SK-N-SH (cell line): ENCODE measurements around the gene FMR1NB. TPM values are rescaled to one million over a fixed set of nuclear protein-coding genes. Genes with fewer than 3 reads are reported as not detected.
A peak's percentile ranks its signal among the peaks of the same experiment; 100 is the strongest.

Experiments
- CTCF ChIA-PET: fragments of 300-600, 350-600 bp; formaldehyde crosslinking; extraction: SDS; loops from one replicate; lab custom pipeline; 2021; lab: Yijun Ruan, JAX
- POLR2A ChIA-PET: fragments of 350-600 bp; sonication (Branson Sonifier 250); formaldehyde crosslinking; extraction: SDS; loops from one replicate; lab custom pipeline; 2020; ENCODE audit warnings: antibody characterized with exemption, inconsistent platforms; lab: Yijun Ruan, JAX
- DNase-seq: peaks from one replicate; pipeline ENCODE4 v3.0.0; 2012
- H2AFZ ChIP-seq: fragments of 200-600 bp; sonication (generic); 2 replicates; pipeline ENCODE4 v1.8.1; 2016; ENCODE audit warnings: antibody characterized with exemption, mild to moderate bottlenecking, low read depth
- H3F3A ChIP-seq: fragments of 200-600 bp; sonication (generic); replicated peaks from 2 replicates; pipeline ENCODE3; 2016; ENCODE audit warnings: antibody characterized with exemption, mild to moderate bottlenecking; ENCODE audit not compliant: insufficient read depth
- H3K27ac ChIP-seq, 2 experiments: fragments of 200-500 bp in 1 of 2; fragments of 200-600 bp in 1 of 2; sonication (Bioruptor generic) in 1 of 2; sonication (generic), shearing (Covaris generic) in 1 of 2; 2 replicates each; pipeline versions ENCODE4 v1.5.1 to v1.6.1; 2014 to 2016; ENCODE audit warnings: low read depth in 2 of 2, inconsistent platforms in 1 of 2, low read length in 1 of 2, mild to moderate bottlenecking in 1 of 2, mixed read lengths in 1 of 2
- H3K27me3 ChIP-seq: fragments of 200-600 bp; sonication (generic), shearing (Covaris generic); 2 replicates; pipeline ENCODE4 v1.6.1; 2016; ENCODE audit warnings: mixed run types; ENCODE audit not compliant: insufficient read depth
- H3K36me3 ChIP-seq, 2 experiments: fragments of 200-500 bp in 1 of 2; fragments of 200-600 bp in 1 of 2; sonication (Bioruptor generic) in 1 of 2; sonication (generic) in 1 of 2; replicated peaks in 1 of 2; 2 replicates each; pipeline versions ENCODE3 to v1.5.1; 2014 to 2016; ENCODE audit warnings: low read length in 1 of 2, mild to moderate bottlenecking in 1 of 2; ENCODE audit not compliant: insufficient read depth in 2 of 2, control insufficient read depth in 1 of 2
- H3K4me1 ChIP-seq, 2 experiments: fragments of 200-500 bp in 1 of 2; fragments of 200-600 bp in 1 of 2; sonication (Bioruptor generic) in 1 of 2; sonication (generic), shearing (Covaris generic) in 1 of 2; 2 replicates each; pipeline versions ENCODE4 v1.5.1 to v1.6.1; 2014 to 2016; ENCODE audit warnings: low read depth in 1 of 2, low read length in 1 of 2, mixed run types in 1 of 2; ENCODE audit not compliant: insufficient read depth in 2 of 2, control insufficient read depth in 1 of 2
- H3K4me2 ChIP-seq: fragments of 200-600 bp; sonication (generic), shearing (Covaris generic); 2 replicates; pipeline ENCODE4 v1.6.1; 2017; ENCODE audit warnings: mixed run types
- H3K4me3 ChIP-seq, 2 experiments: fragments of 200-500 bp in 1 of 2; fragments of 200-600 bp in 1 of 2; sonication (Bioruptor generic) in 1 of 2; sonication (generic), shearing (Covaris generic) in 1 of 2; 2 replicates each; pipeline versions ENCODE4 v1.5.1 to v1.8.1; 2014 to 2016; ENCODE audit warnings: low read depth in 2 of 2, inconsistent platforms in 1 of 2, low read length in 1 of 2, mild to moderate bottlenecking in 1 of 2, mixed read lengths in 1 of 2, moderate library complexity in 1 of 2
- H3K79me2 ChIP-seq: fragments of 200-600 bp; sonication (generic); 2 replicates; pipeline ENCODE4 v1.8.1; 2017; ENCODE audit warnings: mild to moderate bottlenecking; ENCODE audit not compliant: insufficient read depth
- H3K9ac ChIP-seq: fragments of 200-600 bp; sonication (generic); 2 replicates; pipeline ENCODE4 v1.6.1; 2017; ENCODE audit warnings: mixed run types
- H3K9me2 ChIP-seq: fragments of 200-600 bp; sonication (generic); 2 replicates; pipeline ENCODE4 v1.6.1; 2017; ENCODE audit warnings: mixed run types
- H3K9me3 ChIP-seq: fragments of 200-600 bp; sonication (generic); 2 replicates; pipeline ENCODE4 v1.6.1; 2017; ENCODE audit warnings: mixed run types, mild to moderate bottlenecking, moderate library complexity
- H4K20me1 ChIP-seq: fragments of 200-600 bp; sonication (generic); 2 replicates; pipeline ENCODE4 v1.6.1; 2017; ENCODE audit warnings: mild to moderate bottlenecking, mixed run types; ENCODE audit not compliant: insufficient read depth
- CHD2 ChIP-seq: fragments of 150-350 bp; IDR thresholded peaks from 2 replicates; pipeline ENCODE4 v1.6.1; 2018; ENCODE audit warnings: low read length; ENCODE audit not compliant: partially characterized antibody
- ELF1 ChIP-seq: IDR thresholded peaks from 2 replicates; pipeline ENCODE4 v1.4.0; 2012
- GATA2 ChIP-seq: sonication (generic); formaldehyde crosslinking; IDR thresholded peaks from 2 replicates; pipeline ENCODE4 v1.5.0; 2020; ENCODE audit warnings: mild to moderate bottlenecking, missing genetic modification reagents
- NFIC ChIP-seq: IDR thresholded peaks from 2 replicates; pipeline ENCODE4 v1.4.0; 2012; ENCODE audit warnings: borderline replicate concordance
- NRF1 ChIP-seq: IDR thresholded peaks from 2 replicates; pipeline ENCODE4 v1.6.1; 2012; ENCODE audit warnings: low read depth, mild to moderate bottlenecking, low read length
- RAD21 ChIP-seq: IDR thresholded peaks from 2 replicates; pipeline ENCODE4 v1.6.1; 2012; ENCODE audit warnings: mild to moderate bottlenecking, low read length
- RXRA ChIP-seq: IDR thresholded peaks from 2 replicates; pipeline ENCODE4 v1.4.0; 2012; ENCODE audit warnings: low read depth, mild to moderate bottlenecking, borderline replicate concordance
- YY1 ChIP-seq: IDR thresholded peaks from 2 replicates; pipeline ENCODE4 v1.4.0; 2012; ENCODE audit warnings: low read depth, mild to moderate bottlenecking
- WGBS: methylation state at CpG from one replicate; pipeline ENCODE4 v1.1.6; 2017; ENCODE audit warnings: low lambda C conversion rate; 5-methylcytosine and 5-hydroxymethylcytosine counted together
- polyA plus RNA-seq, 3 experiments: library from polyadenylated mRNA; depleted of rRNA; stranded (reverse); fragments of >200 nt; gene quantifications; 2 replicates each; pipeline ENCODE4 v1.2.3, GENCODE V29; 2012
- TF ChIP-seq, protein P1 (sequence below): IDR thresholded peaks from 2 replicates; pipeline ENCODE4 v1.4.0; 2012; ENCODE audit warnings: low read depth, borderline replicate concordance
- TF ChIP-seq, protein P2 (sequence below): fragments of 150-350 bp; IDR thresholded peaks from 2 replicates; pipeline ENCODE4 v1.6.1; 2016; ENCODE audit warnings: mild to moderate bottlenecking, low read depth, low read length

Gene FMR1NB, protein sequence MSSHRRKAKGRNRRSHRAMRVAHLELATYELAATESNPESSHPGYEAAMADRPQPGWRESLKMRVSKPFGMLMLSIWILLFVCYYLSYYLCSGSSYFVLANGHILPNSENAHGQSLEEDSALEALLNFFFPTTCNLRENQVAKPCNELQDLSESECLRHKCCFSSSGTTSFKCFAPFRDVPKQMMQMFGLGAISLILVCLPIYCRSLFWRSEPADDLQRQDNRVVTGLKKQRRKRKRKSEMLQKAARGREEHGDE
- not detected in 2 replicates for polyA plus RNA-seq (2012; rRNA removed)
- not detected in 2 replicates for polyA plus RNA-seq (2012; cell fraction: cytosol; rRNA removed)
- polyA plus RNA-seq (2012; cell fraction: nucleus; rRNA removed), result 0.06 TPM in 1 of 2 replicates, not detected in the other

- DNase-seq, result peak; percentile 11
- no peaks in the 10 kb centered on the region for H3K79me2 ChIP-seq
- no peaks in the 10 kb centered on the region for H3K9me3 ChIP-seq
- no peaks in the 10 kb centered on the region for H3F3A ChIP-seq
- CTCF ChIA-PET, result no interaction called here
- no peak within 1 kb of the TSS for H3K4me3 ChIP-seq
- WGBS, result 66% methylated on average over 10 of the region's 35 CpGs
- no peaks in the 10 kb centered on the region for H3K9me2 ChIP-seq
- no peaks in the 10 kb centered on the region for H4K20me1 ChIP-seq
- no peaks in the 10 kb centered on the region for H3K36me3 ChIP-seq
- POLR2A ChIA-PET, result no interaction called here
- TF ChIP-seq, protein P1, sequence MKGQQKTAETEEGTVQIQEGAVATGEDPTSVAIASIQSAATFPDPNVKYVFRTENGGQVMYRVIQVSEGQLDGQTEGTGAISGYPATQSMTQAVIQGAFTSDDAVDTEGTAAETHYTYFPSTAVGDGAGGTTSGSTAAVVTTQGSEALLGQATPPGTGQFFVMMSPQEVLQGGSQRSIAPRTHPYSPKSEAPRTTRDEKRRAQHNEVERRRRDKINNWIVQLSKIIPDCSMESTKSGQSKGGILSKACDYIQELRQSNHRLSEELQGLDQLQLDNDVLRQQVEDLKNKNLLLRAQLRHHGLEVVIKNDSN, result no peak
- TF ChIP-seq YY1, result no peak
- no peak for TF ChIP-seq GATA2 (CRISPR knock-in tag)
- no peak for TF ChIP-seq NRF1
- no peak for TF ChIP-seq ELF1
- TF ChIP-seq RAD21, result no peak
- TF ChIP-seq CHD2, result no peak
- TF ChIP-seq RXRA, result no peak
- TF ChIP-seq, protein P2, sequence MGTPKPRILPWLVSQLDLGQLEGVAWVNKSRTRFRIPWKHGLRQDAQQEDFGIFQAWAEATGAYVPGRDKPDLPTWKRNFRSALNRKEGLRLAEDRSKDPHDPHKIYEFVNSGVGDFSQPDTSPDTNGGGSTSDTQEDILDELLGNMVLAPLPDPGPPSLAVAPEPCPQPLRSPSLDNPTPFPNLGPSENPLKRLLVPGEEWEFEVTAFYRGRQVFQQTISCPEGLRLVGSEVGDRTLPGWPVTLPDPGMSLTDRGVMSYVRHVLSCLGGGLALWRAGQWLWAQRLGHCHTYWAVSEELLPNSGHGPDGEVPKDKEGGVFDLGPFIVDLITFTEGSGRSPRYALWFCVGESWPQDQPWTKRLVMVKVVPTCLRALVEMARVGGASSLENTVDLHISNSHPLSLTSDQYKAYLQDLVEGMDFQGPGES, result no peak
- no peak for TF ChIP-seq NFIC
- H3K4me1 ChIP-seq, result no peaks in the 10 kb centered on the region
- no peaks in the 10 kb centered on the region for H3K27me3 ChIP-seq
- no peak within 1 kb of the TSS for H3K9ac ChIP-seq
- H3K4me2 ChIP-seq, result no peak within 1 kb of the TSS
- H3K27ac ChIP-seq, result no peak within 1 kb of the TSS
- no peak within 1 kb of the TSS for H2AFZ ChIP-seq
Observed at GRCh38 chrX:147981038-147981752, at the start of gene FMR1NB. Gene FMR1NB, plus strand, starts transcription at chrX:147981337. Its CDS starts 66 bp downstream, at chrX:147981403.

GRCh38 chrX:147933815-147934214 is 47.3 kb upstream of the FMR1NB start:
- no peaks in the 10 kb centered on the region for H3F3A ChIP-seq
- H3K27me3 ChIP-seq, result no peaks in the 10 kb centered on the region
- H3K4me1 ChIP-seq, result no peaks in the 10 kb centered on the region
- no peak overlapping the region for H3K4me3 ChIP-seq
- no peaks in the 10 kb centered on the region for H4K20me1 ChIP-seq
- CTCF ChIA-PET, result no interaction called here
- DNase-seq, result no peak
- peaks cover 18 to 25% of the 10 kb centered on the region in 2 experiments for H3K36me3 ChIP-seq
- H3K27ac ChIP-seq, result no peak overlapping the region
- H3K4me2 ChIP-seq, result no peak overlapping the region
- no peak overlapping the region for H2AFZ ChIP-seq
- 41% methylated on average over 1 of the region's 1 CpG for WGBS
- TF ChIP-seq, protein P1, result no peak
- TF ChIP-seq ELF1, result no peak
- no peaks in the 10 kb centered on the region for H3K9me3 ChIP-seq
- no peaks in the 10 kb centered on the region for H3K9me2 ChIP-seq
- no peak overlapping the region for H3K9ac ChIP-seq
- POLR2A ChIA-PET, result no interaction called here
- no peaks in the 10 kb centered on the region for H3K79me2 ChIP-seq
